HG02642 (cell line): ENCODE results near the gene ST8SIA2.

ENCODE experiments used
- ATAC-seq: cut with Tn5 transposase; IDR thresholded peaks from one replicate; pipeline ENCODE4 v1.9.1; 2021; ENCODE audit warnings: mild to moderate bottlenecking; ENCODE audit not compliant: unreplicated experiment, poor library complexity

ST8SIA2 gene

GRCh38 chr15:92429378-92430068 lies 35.8 kb downstream of the ST8SIA2 start:
- ATAC-seq: no peak

DNA sequence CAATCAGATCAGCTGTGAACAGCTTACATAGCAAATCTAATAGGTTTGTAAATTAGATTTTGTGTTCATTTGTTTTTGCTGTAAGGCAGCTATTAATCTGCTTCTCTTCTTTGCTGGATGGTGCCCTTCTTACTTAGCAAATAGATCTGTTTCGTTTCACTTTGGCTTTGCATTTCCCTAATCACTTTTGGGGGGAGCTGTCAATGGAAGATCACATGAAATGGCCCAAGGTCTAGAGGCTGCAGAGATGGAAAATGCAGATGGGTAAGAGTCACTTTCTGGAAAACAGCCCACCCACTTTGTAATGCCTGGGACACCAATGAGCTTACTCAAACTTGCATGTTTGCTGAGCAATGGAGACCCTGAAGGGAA lies 36.4 kb downstream of the ST8SIA2 start:
- no peak for ATAC-seq

GRCh38 chr15:92435145-92435544 lies 41.5 kb downstream of the ST8SIA2 start:
- no peak for ATAC-seq

- no peak for ATAC-seq
These were observed 44.8 kb downstream of the ST8SIA2 start for GRCh38 chr15:92438471-92438870.

GRCh38 chr15:92443381-92443780 lies 49.7 kb downstream of the ST8SIA2 start:
- no peak for ATAC-seq

DNA sequence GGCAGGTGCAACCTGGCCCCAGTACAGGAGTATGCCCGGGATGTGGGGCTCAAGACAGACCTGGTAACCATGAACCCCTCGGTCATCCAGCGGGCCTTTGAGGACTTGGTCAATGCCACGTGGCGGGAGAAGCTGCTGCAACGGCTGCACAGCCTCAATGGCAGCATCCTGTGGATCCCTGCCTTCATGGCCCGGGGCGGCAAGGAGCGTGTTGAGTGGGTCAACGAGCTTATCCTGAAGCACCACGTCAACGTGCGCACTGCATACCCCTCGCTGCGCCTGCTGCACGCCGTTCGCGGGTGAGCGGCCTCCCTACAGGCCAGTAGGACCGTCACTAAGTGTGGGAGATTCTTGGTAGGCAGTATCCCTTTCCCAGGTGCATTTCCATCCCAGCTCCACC lies 51.0 kb downstream of the ST8SIA2 start:
- no peak for ATAC-seq

GRCh38 chr15:92448370-92448769 lies 54.7 kb downstream of the ST8SIA2 start:
- no peak for ATAC-seq

DNA sequence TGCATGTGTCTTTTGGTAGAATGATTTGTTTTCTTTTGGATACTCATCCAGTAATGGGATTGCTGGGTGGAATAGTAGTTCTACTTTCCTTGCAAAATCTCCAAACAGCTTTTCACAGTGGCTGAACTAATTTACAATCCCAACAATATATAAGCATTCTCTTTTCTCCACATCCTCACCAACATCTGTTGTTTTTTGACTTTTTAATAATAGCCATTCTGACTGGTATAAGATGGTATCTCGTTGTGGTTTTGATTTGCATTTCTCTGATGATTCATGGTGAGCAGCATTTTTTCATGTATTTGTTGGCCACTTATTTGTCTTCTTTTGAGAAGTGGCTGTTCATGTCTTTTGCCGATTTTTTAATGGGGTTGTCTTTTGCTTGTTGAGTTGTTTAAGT lies 55.8 kb downstream of the ST8SIA2 start:
- ATAC-seq: no peak

GRCh38 chr15:92451225-92451825 lies 57.6 kb downstream of the ST8SIA2 start:
- ATAC-seq: no peak

DNA sequence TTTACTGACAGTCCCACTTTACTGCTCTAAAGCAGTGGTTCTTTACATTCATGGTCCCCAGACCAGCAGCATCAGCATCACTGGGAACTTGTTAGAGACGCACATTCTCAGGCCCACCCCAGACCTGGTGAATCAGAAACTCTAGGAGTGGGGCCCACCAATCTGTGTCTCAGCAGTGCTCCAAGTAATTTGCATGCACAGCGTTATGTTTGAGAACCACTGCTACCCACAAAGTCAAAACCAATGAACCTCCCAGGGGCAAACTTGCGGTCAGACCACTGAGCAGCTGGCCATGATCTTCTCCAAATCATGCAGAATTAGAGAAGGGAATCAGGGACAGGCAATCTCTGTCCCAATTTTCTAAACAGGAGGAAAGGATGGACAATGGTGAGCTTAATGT lies 58.5 kb downstream of the ST8SIA2 start:
- ATAC-seq: no peak

- ATAC-seq: no peak
These were observed 59.9 kb downstream of the ST8SIA2 start for GRCh38 chr15:92453607-92454006.

- ATAC-seq: no peak
These were observed 60.9 kb downstream of the ST8SIA2 start for GRCh38 chr15:92454555-92455105.

GRCh38 chr15:92455271-92455670 lies 61.6 kb downstream of the ST8SIA2 start:
- ATAC-seq: no peak

- ATAC-seq: no peak
These were observed 63.9 kb downstream of the ST8SIA2 start for GRCh38 chr15:92457471-92458041.

DNA sequence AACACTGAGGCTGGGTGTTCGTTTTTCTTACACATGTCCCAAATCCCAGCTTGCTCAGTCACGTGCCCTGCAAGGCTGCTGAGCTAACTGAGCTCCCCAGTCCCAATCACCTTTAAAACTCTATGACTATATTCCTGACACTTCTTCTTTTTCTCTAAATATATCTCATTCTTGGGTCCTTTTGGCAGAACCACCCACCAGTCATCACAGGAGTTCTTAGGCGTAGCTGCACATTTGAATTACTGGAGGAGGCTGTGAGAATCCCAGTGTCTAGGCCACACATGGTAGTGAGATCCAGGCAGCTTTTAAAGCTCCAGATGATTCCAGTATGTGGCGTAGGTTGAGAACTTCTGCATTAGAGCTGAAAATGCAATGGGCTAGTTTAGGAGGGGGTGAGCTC lies 66.3 kb downstream of the ST8SIA2 start:
- ATAC-seq: no peak

DNA sequence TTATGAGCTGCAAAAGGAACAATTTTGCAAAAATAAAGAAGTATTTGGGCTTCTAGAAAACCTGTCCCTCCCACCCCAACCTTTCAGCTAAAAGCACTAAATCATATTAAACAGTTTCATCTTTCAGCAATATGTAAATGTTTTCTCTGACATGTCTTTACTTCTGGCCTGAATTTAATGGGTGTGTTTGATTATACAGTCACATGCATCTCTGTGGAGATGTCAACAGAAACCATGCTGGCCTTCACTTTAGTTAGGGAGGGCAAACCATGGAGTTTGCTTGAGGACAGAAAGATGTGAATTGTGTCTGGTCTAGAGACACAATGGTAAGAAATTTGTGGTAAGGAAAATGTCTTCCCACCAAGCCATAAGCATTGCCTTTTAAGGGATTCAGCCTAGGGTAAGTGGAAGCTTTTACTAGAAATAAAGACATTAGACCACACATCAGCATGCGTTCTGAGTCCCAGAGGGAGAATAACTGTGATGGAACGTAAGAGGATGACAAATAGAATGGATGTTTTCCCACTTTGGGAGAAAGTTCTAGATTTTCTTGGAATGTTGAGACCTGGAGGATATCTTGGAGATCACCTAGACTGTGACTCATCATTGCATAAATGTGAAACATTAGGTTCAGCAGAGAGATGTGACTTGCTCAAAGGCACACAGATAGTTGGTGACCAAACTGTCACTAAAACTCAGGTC lies 68.9 kb downstream of the ST8SIA2 start:
- ATAC-seq: no peak

GRCh38 chr15:92463352-92463751 lies 69.7 kb downstream of the ST8SIA2 start:
- ATAC-seq: no peak

DNA sequence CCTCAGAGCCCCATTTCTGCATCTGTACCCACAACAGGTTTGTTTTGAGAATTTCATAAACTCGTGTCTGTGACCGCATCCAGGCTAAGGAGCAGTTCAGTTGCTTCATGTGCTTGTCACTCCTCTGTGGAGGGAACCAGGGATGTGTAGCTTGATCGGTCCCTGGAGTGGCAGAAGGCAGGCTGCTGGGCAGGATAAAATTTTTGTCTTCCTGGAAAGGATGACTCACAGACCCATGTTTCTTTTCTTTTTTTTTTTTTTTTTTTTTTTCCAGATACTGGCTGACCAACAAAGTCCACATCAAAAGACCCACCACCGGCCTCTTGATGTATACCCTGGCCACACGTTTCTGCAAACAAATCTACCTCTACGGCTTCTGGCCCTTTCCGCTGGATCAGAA lies 70.1 kb downstream of the ST8SIA2 start:
- no peak for ATAC-seq

DNA sequence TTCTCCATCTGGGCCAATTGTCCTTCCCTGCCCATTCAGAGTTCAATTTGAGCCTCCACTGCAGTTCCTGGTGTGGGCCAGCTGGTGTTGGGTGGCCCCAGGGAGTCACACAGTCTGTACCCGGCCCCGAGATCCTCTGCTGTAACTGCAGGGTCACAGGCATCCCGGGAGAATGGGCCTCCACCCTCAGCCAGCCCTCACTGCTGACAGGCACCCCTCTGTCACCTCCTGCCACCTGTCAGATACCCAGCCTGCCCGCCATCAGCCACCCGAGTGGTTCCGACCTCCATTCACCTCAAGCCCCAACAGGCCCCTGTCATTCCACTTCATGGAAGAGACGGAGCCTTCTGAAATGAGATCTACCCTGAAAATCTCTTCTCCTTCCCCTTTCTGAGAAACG lies 73.2 kb downstream of the ST8SIA2 start:
- ATAC-seq: no peak

DNA sequence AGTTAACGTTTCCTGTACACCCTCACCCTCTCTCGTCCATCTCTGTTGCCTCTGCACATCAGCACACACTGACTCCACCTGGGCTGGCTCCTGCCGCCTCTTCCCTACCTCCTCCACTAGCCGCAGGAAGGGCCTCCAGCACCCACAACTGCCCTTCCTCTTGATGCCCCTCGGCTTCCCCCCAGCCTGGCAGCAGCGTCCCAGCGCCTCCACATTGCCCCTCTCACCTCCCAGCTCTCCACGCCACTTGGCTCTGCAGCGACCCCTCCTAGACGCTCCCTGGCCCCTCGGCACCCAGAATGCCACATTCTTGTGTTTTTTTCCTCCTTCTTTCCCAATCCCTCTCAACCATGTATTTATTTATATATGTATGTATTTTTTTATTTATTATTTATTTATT lies 73.6 kb downstream of the ST8SIA2 start:
- ATAC-seq: no peak

- ATAC-seq: no peak
These were observed 75.3 kb downstream of the ST8SIA2 start for GRCh38 chr15:92468991-92469390.
